Stimulated activated CD4-positive, alpha-beta T cell treated with anti-CD3 and anti-CD28 coated beads, TNF-alpha, amount 100 ng/mL, for 4 hours (primary cell): ENCODE results near the gene CLOCK.

Experiments used
- DNase-seq, 3 experiments: peaks; one replicate each; pipeline ENCODE4 v3.0.0-alpha.2; 2020; ENCODE audit warnings: low read depth in 3 of 3

CLOCK gene

DNA sequence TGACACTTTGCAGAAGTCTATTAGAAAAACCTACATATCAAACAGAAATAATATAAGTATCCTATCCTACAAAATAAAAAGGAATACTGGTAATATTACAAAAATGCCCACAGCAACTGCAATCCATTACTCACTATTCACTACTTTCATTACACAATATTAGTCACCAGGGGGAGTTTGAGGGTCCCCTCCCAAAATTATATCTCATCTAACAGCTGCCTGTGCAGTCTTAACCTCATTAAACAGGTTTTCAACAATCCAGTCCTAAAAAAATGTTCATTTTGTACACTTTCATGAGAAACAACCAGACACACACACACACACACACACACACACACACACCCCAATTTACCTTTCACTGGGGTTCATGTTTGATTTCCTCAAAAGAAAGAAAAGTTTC lies 2.9 kb downstream of the CLOCK start:
- DNase-seq, result no peak

DNA sequence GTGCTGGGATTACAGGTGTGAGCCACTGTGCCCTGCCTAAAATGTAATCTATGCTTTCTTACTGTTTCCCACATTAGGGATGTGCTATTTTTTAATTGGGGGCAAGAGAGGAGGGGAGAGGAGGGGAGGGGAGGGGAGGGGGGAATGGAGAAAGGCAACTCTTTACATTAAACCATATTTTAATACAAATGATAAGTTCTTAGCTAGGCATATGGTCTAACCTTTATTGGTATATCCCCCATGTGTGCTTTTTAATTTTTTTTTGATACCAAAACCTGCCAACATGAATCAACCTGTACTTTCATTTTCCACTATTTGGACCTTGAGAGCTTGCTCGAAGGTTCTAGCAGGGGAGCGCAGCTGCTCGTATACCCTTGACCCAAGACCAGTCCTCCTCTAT lies 6.4 kb downstream of the CLOCK start:
- no peak for DNase-seq

DNA sequence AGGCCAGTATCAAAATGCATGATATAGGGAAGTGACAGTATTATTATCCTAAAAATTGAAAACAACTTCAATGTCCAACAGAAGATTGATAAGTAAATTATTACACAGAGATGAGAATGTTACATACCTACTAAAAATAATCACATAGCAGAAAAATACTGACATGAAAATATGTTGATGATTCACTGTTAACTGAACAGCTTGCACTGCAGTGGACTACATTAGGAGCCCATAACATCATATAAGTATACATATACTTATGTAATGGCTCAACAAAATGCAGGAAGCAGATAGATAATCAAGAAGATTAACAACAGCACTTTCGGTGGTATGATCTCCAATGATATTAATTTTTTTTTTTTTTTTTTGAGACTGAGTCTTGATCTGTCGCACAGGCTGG lies 7.1 kb downstream of the CLOCK start:
- no peak for DNase-seq

DNA sequence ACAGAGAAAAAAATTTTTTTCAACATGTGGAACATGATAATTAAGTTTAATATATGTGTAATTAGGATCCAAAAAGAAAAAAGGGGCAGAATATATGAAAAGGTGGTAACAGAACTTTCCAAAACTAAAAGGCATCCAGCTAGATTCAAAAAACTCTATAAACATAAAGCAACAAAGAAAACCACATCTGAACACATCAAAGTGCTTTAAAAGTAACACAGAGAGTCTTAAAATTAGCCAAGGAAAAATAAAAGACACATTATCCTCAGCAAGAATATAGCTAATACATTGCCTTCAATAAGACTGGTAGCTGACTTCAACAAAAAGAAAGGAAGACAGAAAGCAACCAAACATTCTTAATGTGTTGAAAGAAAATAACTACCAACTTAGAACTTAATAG lies 8.2 kb downstream of the CLOCK start:
- DNase-seq, result no peak

DNA sequence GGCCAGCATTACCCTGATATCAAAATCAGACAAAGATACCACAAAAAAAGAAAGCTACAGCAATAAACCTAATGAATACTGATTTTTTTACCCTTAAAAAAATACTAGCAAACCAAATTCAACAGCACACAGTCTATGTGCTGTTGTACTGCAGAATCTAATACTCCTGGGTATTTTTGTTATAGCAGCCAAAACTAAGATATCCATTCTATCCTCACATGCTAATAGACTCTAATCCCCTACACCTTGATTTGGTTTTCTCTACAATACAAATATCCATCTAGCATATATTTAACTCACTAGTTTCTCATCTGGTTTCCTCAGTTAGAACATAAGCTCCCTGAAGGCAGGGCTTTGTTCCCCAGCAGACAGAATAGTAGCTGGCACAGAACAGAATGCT lies 12.4 kb downstream of the CLOCK start:
- DNase-seq, result no peak

DNA sequence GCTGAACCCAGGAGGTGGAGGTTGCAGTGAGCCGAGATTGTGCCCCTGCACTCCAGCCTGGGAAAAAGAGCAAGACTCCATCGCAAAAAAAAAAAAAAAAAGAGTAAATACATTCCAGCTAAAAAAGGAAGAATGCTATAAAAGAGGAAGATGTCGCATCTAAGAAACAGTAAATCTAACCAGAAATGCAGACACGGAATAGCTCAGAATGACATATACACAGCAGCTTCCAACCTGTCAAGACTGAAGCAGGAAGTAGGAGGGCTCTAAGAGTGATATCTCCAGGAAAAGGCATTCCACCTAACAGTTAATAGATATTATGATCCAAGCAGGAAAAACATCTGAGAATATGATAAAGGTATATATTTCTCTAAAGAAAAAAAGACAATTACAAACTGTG lies 16.0 kb downstream of the CLOCK start:
- no peak for DNase-seq

DNA sequence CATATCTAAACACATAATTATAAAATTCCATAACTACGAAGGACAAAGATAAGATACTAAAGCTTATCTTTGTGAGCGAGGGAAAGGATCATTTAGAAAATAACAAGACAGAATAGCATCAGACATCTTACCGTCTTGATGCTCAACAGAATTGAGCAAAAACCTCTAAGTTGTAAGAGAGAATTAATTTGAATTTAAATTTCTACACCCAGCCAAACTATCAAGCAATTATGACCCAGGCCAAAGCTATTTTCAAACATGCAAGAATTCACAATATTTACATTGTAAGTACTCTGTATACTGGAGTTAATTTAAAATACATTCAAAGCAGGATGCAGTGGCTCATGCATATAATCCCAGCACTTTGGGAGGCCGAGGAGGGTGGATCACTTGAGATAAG lies 16.5 kb downstream of the CLOCK start:
- no peak for DNase-seq

DNA sequence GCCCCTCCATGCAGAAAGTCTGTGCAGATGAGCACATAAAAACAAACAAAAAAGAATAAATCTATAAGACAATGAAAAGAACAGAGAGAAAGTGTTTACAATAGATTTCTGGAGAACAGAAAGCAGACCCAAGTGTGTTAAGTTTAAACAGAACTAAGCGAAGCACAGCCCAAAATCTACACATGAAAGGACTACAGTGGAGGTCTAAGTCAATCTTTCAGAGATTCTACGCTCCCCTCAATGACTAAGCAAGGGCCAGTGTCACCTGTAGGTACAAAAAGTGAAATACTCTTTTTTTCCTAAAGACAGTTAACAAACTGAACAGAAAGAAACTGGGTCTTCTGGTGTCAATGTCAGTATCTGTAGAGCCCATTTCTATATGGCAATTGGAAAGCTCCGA lies 18.2 kb downstream of the CLOCK start:
- DNase-seq, result no peak

DNA sequence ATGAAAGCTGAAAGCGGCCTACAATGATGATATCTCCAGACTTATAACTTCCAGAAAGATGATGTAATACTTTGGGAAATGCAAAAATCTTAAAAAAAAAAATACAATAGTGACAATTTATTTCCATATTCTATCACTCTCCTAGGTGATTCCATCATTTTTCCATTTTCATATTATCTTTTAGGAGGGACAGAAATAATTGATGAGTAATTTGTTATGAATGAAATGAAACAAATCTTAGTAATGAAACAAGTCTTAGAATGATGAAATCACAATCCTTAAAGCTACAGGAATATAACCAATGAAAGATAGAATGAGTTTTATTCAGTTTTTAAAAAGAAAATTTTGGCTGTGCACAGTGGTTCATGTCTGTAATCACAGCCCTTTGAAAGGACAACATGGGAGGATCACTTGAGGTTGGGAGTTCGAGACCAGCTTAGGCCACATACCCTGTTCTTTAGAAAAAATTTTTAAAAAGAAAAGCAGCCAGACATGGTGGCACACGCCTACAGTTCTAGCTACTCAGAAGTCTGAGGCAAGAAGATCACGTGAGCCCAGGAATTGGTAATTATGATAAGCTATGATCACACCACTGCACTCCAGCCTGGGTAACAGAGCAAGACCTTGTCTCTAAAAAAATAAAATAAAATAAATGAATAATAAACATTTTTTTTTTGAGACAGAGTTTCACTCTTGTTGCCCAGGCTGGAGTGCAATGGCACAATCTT lies 21.7 kb downstream of the CLOCK start:
- DNase-seq, result no peak

DNA sequence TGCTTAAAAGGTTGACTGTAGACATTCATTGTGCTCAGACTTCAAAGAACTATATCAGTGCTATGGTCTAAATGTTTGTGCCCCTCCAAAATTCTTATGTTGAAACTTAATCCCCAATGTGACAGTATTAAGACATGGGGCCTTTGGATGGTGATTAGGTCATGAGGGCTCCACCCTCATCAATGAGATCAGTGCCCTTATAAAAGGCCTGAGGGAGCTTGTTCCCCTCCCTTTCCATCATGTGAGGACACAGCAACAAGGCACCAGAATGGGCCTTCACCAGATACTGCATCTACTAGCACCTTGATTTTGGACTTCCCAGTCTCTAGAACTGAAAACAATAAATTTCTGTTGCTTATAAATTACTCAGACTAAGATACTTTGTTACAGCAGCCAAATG lies 28.3 kb downstream of the CLOCK start:
- DNase-seq, result no peak

DNA sequence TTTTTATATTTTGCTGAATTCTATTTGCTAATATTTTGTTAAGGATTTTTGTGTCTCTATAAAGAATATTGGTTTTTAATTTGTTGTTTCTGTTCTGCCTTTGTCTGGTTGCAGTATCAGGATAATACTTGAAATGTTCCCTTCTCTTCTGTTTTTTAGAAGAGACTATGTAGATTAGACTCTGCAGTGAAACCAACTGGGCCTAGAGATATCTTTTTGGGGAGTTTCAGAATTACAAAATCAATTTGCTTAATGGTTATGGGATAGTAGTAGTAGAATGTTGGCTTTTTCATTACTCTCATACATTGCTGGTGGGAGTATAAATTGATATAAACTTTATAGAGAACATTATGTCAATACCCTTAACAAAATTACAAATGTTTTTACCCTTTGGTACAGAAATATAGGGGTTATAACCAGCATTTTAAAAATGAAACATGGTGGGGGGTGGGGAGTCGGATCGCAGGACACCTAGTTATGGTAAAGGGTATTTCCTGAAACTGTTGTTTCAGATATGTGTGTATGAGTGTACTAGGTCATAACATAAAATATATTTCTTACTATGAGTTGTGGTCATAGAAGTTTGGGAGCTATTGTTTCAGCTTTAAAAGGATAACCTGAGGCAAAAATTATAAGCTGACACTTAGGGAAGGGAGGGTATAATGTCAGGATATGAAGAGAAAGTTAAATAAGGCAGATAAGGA lies 29.0 kb downstream of the CLOCK start:
- DNase-seq, result no peak

DNA sequence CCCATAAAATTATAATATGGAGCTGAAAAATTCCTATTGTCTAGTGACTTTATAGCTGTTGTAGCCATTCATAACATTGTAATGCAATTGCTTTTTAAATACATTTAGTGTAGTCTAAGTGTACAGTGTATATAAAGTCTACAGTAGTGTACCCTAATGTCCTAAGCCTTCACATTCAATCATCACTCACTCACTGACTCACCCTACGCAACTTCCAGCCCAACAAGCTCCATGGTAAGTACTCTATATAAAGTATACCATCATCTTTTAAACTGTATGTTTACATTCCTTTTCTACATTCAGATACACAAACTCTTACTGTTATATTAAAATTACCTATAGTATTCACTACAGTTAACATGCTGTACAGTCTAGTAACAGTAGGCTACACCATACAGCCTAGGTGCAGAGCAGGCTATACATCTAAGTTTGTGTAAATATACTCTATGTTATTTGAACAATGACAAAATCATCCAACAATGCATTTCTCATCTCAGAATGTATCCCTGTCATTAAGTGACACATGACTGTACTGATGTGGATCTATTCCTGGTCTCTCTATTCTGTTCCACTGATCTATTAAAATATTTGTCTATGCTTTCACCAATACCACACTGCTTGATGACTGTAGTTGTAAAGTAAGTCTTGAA lies 33.7 kb downstream of the CLOCK start:
- DNase-seq, result no peak

DNA sequence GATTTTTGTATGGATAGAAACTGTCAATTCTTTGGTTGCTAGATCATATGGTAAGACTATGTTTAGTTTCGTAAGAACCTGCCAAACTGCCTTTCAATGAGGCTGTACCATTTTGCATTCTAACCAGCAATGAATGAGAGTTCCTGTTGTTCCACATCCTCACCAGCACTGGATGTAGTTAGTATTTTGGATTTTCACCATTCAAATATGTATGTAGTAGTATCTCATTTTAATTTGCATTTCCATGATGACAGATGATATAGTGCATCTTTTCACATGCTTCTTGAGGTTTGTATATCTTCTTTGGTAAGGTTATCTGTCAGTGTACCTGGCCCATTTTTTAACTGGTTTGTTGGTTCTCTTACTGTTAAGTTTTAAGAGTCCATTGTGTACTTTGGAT lies 34.6 kb downstream of the CLOCK start:
- no peak for DNase-seq

DNA sequence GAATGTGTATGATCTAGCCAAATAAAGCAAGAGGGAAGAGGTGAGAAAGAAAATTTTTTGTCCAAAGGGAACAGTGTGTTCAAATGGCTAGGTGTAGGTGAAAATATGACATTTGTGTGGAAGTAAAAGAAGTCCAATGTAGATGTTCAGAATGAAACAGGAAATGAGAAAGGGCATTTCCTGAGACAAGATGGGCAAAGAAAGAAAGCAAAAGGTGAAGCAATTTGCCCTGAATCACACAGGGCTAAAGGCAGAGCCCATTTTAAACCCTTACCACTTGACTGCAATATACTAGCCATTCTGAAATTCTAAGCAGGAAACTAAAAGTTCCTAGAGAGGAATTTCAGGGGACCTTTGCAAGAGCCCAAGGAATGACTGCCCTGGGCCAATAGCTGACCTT lies 36.0 kb downstream of the CLOCK start:
- DNase-seq, result no peak

DNA sequence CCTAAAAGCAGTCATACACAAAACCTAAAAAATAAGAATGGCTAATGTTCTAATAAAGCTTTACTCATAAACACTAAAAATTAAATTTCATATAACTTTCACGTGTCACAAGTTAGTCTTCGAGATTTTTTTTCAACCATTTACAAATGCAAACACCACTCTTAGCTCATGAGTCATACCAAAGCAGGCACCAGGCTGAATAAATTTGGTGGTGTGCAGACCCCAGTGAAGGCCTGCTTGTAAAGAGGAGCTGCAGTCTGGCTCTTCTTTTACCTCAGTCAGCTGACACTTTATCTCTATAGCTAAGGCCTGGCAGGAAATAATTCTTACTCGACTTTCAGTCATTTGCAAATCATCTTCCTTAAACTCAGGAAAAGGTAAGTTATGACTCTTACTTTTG lies 37.4 kb downstream of the CLOCK start:
- DNase-seq, result no peak

DNA sequence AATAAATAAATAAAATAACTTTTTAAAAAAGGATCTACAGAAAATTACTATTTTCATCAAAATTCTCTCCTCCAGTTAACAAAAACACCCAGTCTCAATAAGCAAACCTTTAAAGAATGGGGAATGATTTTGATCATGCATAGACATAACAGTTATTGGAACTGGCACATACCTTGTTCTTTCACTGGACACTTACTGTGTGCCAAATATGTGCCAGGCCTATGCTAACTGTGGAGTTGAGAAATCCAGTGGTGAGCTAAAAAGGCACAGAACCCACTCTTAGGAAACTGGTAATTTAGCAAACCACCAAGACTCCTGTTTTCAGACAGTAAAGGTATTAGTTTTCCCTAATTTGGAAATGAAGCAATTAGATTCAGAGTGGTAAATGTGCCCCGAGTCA lies 39.1 kb downstream of the CLOCK start:
- DNase-seq, result no peak

DNA sequence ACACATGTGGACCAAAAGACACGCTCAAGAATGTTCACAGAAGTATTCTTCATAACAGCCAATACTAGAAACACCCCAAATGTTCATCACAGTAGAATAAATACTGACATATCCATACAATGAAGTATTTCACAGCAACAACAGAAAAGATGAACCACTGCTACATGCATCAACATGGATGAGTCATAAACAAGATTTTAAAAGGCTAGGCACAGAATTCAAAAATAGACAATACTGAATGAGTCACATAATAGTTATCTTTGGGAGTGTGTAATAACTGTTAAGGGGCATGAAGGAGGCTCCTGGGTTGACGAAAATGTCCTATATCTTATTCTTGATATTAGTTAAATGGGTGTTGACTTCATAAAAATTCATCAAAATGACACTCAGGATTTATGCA lies 43.5 kb downstream of the CLOCK start:
- DNase-seq, result no peak

DNA sequence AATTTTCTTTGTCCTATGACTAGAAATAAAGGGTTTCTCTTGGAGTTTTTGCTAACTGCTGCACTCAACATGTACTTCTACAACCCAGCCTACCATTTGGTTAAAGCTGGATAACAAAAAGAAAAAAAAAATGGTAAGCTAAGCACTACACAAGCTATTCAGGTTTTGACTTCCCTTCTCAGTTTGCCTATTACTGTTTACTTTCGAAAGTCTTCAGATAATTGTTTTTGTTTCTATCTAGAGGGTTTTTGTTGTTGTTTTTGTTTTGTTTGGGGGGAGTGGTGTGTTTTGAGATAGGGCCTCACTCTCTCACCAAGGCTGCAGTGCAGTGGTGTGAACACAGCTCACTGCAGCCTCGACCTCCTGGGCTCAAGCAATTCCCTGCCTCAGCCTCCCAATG lies 46.6 kb downstream of the CLOCK start:
- DNase-seq, result no peak

DNA sequence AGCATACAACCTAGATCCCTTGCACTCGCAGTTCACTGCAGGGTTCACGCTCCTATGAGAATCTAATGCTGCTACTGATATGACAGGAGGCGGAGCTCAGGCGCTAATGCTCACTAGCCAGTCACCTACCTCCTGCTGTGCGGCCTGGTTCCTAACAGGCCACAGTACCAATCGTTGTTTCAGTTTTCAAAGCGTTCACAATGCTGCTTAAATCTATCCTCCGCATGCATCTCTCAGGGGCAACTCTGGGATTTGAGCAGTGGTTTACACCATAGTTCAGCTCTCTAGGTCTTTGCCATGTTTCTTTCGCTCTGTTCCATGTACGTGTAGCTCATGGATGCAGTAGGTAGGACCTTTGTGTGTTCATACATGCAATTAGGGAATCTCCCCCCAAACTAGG lies 47.2 kb downstream of the CLOCK start:
- no peak for DNase-seq

DNA sequence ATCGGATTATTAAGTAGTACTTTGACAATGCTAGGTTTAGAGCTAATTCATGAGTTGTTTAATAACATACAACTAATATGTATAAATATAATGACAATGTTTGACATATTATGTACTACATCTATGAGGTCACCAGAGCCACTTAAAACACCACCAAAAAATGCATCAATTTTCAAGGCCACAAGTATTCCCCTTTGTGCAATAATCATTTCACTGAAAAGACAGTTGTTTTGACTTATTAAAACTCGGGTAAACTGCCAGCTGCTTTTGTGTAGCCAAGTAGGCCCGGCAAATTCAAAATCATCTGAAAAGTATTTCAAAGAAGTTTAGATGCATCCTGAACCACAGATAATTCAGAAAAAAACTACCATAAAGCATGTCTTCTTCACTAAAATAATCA lies 48.7 kb downstream of the CLOCK start:
- no peak for DNase-seq

DNA sequence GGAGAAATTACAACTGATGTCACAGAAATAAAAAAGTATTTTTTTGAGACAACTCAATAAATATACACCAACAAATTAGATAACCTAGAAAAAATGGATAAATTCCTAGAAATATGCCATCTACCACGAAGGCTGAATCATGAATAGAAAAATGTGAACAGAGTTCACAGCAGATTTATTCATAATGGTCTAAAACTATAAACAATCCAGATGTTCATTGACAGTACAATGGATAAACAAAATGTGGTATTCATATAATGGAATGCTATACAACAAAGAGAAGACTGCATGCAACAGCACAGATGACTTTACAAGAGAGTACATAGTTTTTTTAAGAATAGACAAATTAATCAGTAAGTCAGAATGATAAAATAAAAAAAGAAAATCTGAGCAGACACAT lies 55.2 kb downstream of the CLOCK start:
- no peak for DNase-seq

DNA sequence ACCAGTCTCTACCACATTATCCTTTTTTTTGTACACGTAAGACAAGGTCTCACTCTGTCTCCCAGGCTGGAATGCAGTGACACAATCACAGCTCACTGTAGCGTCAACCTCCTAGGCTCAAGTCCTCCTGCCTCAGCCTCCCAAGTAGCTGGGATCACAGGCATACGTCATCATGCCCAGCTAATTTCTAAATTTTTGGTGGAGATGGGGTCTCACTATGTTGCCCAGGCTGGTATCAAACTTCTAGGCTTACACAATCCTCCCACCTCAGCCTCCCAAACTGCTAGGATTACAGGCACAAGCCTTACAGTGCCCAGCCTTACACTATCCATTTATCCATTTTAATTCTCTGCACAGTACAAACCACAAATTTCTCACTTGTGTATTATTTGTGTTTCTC lies 58.0 kb downstream of the CLOCK start:
- DNase-seq, result no peak

DNA sequence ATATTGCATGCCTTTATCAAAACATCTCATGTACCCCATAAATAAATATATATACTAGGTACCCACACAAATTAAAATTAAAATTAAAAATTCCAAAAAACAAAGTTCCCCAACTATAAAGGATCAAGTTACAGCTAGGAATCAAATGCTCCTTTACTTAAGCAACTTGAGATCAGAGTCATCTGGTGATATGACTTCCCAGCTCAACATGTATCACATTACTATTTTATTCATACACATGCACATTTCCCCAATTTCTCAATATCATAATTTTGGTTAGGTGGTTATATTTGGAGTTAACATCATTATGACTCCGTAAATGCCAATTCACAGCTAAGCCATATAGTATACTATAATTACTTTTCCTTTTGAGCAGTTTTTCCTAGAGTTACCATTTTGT lies 60.9 kb downstream of the CLOCK start:
- DNase-seq, result no peak
